Putamen (tissue), 1 donor: ENCODE results near the gene ERC2.
A peak's percentile ranks its signal among the peaks of the same experiment; 100 is the strongest.

Experiments used
- DNase-seq: peaks from one replicate; pipeline ENCODE4 v3.0.0-alpha.2; 2016; ENCODE audit warnings: low spot score

The ERC2 gene

GRCh38 chr3:55646121-55646520 lies 822.1 kb downstream of the ERC2 start:
- DNase-seq: no peak

DNA sequence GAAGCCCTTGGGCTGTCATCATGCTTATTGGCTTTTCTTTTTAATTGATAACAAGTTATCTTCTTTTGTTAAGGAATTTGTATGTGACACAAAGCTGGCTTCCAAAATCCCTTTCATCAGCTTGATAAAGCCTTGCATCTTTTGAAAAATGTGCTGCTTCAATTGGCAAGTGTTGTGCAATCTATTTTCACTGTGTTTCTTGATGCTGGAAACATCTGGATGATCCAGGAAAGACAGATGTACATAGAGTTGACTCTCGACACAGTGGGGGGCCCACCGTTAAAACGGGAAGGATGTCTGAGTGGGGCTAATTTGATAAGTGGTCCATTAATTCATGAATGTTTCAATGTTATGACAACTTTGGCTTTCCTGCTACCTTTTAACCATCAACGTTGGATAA lies 822.8 kb downstream of the ERC2 start:
- no peak for DNase-seq

DNA sequence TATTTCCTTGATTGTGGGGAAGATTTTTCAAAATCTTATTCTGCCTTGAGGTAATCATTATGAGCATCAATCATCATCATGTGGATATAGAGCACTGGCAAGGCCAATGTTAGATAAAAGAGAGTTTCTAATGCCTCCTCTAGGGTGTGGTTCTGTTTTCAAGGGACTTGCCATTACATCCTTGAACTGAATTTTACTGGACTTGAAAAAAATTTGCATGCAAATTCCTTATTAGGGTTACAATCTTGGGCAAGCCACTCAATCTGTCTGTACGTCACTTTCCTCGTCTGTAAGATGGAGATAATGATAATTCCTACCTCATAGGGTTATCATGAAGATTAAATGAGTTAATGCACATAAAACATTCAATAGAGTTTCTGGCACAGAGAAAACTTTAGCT lies 825.0 kb downstream of the ERC2 start:
- DNase-seq: no peak

- DNase-seq: no peak
Observed at GRCh38 chr3:55641964-55642363, 826.3 kb downstream of the ERC2 start.

DNA sequence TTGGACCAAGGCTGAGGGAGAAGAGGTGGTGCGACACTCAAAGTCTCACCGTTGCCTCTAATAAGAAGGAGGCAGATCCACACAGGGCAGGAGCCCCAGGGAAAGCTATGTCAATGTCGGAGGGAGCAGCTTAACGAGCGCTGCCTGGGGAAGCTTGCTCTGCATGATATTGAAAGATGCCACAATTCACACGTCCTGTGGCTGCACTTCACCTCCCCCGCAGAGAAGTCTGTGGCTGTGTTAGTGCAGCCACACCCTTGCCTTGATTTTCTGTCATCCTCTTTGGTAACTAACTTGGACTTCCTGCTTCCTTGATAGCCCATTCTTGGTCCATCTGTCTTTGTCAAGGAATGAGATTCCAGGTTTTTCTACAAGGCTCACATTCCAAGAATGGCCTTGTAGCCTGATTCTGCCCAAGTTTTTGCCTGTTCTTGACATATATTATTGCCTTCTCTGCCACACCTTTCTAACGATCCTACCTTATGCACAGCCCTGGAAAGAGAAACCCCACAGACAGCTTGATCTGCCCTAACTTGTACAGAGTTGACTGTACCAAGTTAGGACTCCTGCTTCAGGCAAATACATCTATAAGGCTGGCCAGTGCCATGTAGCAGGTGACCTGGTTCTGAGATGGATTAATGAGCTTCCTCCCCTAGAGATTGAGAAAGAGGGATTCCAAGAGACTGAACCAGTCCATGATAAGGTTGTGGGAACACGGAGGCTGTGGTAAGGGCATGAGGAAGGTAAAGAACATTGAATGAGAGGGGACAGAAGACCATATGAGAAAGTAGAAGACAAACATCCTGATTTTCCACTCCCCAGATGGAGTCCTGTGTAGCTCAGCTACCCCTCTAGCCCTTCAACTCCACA lies 828.1 kb downstream of the ERC2 start:
- no peak for DNase-seq

DNA sequence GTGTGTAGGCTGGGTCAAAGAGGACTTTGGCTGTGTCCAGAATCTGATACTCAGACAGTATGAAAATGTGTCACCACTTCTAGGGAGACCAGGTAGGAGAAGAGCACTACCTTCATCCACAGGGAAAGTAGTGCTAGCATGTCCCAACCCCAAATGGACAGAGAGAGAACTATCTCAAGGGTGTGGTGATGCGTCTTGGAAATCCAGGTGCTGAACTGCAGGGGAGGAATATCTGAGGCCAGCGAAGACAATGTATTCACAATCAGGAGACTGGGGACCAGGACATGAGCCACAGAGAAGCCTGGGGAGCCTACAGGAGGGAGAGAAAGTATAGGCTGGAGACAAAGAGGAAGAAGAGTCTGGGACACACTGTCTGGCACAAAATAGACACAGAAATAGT lies 829.1 kb downstream of the ERC2 start:
- DNase-seq: no peak

DNA sequence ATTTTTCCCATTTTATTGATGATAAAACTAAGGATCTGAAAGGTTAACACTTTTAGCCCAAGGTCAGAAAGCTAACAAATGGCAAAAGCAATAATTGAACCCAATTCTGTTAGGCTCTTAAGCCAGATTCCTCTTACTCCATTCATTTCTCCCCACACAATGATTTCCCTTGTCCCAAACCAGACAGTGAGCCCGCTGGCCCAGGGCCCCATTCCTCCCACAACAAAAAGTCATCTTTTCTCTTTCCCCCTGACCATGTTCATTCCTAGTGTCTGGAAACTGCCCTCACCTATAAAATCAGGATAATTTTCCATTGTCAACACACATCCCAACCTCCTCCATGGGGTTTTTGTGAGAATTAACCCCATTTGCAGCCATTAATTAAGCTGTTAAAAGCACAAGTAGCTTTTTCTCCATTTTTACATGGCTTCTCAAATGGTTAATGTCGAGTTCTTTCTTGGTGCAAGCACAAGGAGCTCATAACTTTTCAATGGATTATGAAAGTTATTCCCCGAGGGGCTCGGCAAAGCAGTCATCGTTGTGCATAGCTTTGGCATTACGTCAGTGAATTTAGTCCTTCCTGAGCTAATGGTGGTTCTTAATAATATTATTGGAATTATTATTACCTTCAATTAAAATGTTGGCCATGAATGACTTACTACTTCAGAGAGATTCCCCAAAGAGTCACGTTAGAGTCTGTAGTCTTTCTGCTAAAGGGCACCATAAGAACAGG lies 830.2 kb downstream of the ERC2 start:
- DNase-seq: no peak

- no peak for DNase-seq
Observed at GRCh38 chr3:55636300-55637195, 831.7 kb downstream of the ERC2 start.

- DNase-seq: no peak
Observed at GRCh38 chr3:55634345-55634744, 833.9 kb downstream of the ERC2 start.

- no peak for DNase-seq
Observed at GRCh38 chr3:55633333-55633732, 834.9 kb downstream of the ERC2 start.

DNA sequence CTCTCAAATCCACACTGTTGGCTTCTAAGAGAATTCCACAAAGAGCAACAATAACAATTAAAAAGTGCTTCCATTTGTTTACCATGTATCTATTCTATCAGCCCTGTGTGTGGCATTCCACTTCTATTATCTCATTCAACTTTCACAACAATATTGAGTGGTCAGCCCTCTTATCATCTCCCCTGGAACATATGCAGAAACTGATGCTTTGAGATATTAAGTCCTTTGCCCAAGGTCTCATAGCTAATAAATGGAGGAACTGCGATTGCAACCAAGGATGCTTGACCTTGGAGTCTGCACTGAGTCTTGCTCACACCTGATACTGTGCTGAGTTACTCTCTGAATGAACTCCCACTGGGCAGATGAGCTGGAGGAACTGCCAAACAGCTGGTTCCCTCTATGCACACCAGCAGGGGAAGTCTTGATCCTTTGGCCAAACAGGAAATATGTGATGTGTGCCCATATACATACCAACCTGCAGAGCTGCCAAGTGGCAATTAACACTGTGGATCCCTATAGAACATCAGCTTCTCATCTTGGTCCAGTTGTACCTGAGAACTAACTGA lies 836.4 kb downstream of the ERC2 start:
- no peak for DNase-seq

GRCh38 chr3:55630921-55631299 lies 837.4 kb downstream of the ERC2 start:
- no peak for DNase-seq

DNA sequence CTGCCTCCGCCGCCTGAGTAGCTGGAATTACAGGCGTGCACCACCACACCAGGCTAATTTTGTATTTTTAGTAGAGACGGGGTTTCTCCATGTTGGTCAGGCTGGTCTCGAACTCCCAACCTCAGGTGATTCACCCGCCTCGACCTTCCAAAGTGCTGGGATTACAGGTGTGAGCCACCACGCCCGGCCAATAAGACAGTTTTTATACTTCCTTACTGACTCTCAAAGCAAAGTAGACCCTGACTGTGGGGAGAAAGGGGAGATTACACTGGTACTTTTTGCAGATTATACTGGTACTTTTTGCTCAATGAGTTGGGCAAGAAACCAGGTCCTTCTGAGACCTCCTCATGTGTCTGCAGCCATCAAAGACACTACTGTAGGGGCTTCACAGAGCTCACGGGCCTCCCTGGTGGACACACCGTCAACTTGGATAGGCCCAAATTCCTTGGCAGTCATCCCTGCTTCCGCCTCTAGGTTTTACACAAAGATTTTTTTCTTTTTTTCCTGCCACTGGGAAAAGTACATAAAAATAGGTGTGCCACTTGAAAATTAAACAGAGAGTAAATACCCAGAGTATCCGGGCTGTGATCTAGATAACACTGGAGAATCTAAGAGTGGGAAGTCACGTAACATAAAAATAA lies 837.9 kb downstream of the ERC2 start:
- DNase-seq: no peak

DNA sequence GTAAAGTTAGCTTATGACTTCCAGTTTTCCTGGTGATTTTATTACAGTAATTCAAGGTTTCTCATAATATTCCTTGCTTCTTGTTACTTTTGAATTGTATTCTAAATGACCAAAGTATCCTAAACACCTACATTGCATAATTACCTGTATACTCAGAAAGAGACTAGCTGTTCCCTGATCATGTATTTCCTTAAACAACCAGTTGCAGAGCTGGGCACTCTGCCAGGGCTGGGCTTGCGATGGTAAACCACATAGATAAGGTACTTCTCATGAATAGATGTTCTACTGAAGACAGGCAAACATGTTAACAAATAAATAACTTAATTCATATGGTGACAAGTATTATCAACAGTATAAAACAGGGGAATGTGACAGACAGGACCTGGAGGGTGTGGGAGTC lies 838.8 kb downstream of the ERC2 start:
- no peak for DNase-seq

DNA sequence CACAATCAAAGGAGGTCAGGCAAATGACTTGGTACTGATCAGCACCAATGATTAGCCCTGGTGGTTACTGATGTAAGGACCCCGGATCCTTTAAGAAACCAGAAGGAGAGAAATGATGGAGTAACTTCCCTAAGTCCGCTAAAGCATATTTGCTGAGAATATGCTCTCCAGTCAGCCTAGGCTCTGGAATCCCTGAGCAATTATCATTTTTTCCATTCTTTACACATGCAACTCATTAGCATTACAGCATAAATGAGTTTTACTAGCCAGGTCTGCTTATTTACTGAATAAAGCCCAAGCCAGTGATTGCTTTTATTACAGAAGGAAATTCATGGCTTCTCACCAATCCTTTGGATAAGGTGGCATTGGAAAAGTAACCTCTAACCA lies 842.0 kb downstream of the ERC2 start:
- no peak for DNase-seq

- peak; percentile 25 for DNase-seq
Observed at GRCh38 chr3:55624238-55624637, 844.0 kb downstream of the ERC2 start.

GRCh38 chr3:55623786-55624185 lies 844.5 kb downstream of the ERC2 start:
- no peak for DNase-seq

DNA sequence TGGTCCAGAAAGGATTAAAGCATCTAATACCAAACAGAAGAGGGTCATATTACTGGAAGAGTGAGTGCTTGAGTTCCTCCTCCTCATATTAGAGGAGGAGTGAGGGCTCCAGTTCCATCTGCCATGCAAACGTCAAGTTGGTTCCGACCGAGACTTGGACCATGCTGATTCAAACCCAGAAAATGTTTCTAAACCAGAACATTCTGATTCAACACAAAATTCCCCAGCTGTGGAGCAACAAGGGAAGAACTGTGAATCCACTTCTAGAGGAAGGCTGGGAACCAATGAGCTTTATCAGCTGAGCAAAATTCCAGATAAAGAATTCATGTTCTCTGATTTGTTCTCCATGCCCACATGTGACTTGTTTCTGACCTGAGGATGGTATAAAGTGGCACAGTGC lies 845.5 kb downstream of the ERC2 start:
- DNase-seq: no peak

GRCh38 chr3:55622116-55622515 lies 846.2 kb downstream of the ERC2 start:
- DNase-seq: no peak

GRCh38 chr3:55621648-55622047 lies 846.6 kb downstream of the ERC2 start:
- DNase-seq: no peak

DNA sequence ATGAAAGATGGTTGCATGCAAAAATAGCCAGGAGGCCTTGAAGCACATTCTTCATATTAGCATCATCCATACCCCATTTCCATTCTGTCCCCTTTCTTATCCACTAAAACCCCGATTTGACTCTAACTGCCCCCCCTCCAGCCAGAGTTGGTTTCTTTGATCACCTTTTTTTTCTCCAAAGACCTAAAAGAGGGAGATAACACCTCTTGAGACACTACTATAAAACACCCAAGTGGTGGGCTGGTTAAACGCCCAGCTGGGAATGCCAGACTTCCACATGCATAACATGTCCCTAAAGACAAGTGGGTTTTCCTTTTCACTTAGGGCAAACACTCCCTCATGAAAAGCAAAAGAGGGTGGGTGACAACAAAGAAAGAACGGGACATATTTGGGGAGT lies 847.2 kb downstream of the ERC2 start:
- no peak for DNase-seq
